K562 (cell line): ENCODE results near the gene KCNJ5. TPM values are rescaled to one million over a fixed set of nuclear protein-coding genes. Genes with fewer than 3 reads are reported as not detected.

Source experiments
- ZNF318 ChIP-seq, 2 experiments: fragments of 450-650 bp; IDR thresholded peaks; 2 replicates each; pipeline ENCODE4 v1.6.1; 2016; ENCODE audit warnings: mild to moderate bottlenecking in 2 of 2, borderline replicate concordance in 1 of 2, low read depth in 1 of 2, moderate library complexity in 1 of 2
- polyA plus RNA-seq, 8 experiments: library from polyadenylated mRNA; depleted of rRNA in 4 of 8; stranded (reverse) in 5 of 8; unstranded in 3 of 8; fragments of >200 nt; fragmentation: Nextera tagmentation in 2 of 8; fragmentation: Illumina TruSeq in 1 of 8; extraction: Ambion mirVana in 2 of 8; extraction: Trizol in 1 of 8; gene quantifications; 2 replicates each; pipeline versions ENCODE4 v1.2.1 to v1.2.3, GENCODE V29; 2011 to 2014; ENCODE audit warnings: inconsistent platforms in 1 of 8, missing spikeins in 1 of 8
- total RNA-seq, 7 experiments: library from RNA; depleted of rRNA in 6 of 7; stranded (reverse); fragments of >200 nt in 6 of 7; fragmentation: Illumina TruSeq in 2 of 7; extraction: Trizol in 2 of 7; gene quantifications; 2 replicates each; pipeline versions ENCODE4 v1.2.1 to v1.2.3, GENCODE V29; 2011 to 2021; ENCODE audit warnings: low replicate concordance in 1 of 7

The KCNJ5 gene
- total and polyA plus RNA-seq, 9 of the 15 experiments (the other 6 are each of a cell fraction or from before 2014, with no cell fraction given) = 0.04 TPM; not detected in 8

- TF ChIP-seq ZNF318 (IDR thresholded peaks at IDR 0.05; ENCODE audit: borderline replicate concordance in 1 of 2, low read depth in 1 of 2) = no peak
Measured at GRCh38 chr11:128892866-128893565, 1.9 kb downstream of the KCNJ5 start (continued).
